A673 (cell line): Measurements from ENCODE around the gene EEFSEC. TPM values are rescaled to one million over a fixed set of nuclear protein-coding genes. Genes with fewer than 3 reads are reported as not detected.

Source experiments
- BruUV-seq: library from RNA; stranded (reverse); fragments of 400-500 nt; replicated peaks from 2 replicates; lab custom pipeline; 2021; lab: Mats Ljungman, UMichigan
- CTCF ChIA-PET: fragments of 300-600 bp; sonication (Branson Sonifier 250); formaldehyde crosslinking; loops from one replicate; lab custom pipeline; 2022; ENCODE audit warnings: antibody characterized with exemption; lab: Charles Lee
- POLR2A ChIA-PET: fragments of 300-600 bp; sonication (Branson Sonifier 250); formaldehyde crosslinking; loops from one replicate; lab custom pipeline; 2022; ENCODE audit warnings: antibody characterized with exemption; ENCODE audit not compliant: low non-redundant PET; lab: Charles Lee
- DNase-seq: peaks from one replicate; pipeline ENCODE4 v3.0.0-alpha.2; 2015; ENCODE audit warnings: low spot score
- H3K27ac ChIP-seq: fragments of 200-600 bp; sonication (generic); 2 replicates; pipeline ENCODE4 v1.5.1; 2016; ENCODE audit warnings: mixed run types, low read depth, mild to moderate bottlenecking, mixed read lengths, antibody characterized with exemption, low read length; ENCODE audit not compliant: poor library complexity, severe bottlenecking
- H3K27me3 ChIP-seq: fragments of 200-600 bp; sonication (generic); replicated peaks from 2 replicates; pipeline ENCODE4 v1.6.1; 2017; ENCODE audit warnings: mixed run types, low read depth, mild to moderate bottlenecking, mixed read lengths, antibody characterized with exemption, low read length; ENCODE audit not compliant: insufficient read depth, poor library complexity
- H3K36me3 ChIP-seq: fragments of 200-600 bp; sonication (generic); 2 replicates; pipeline ENCODE4 v1.6.1; 2016; ENCODE audit warnings: mixed run types, mild to moderate bottlenecking, mixed read lengths, antibody characterized with exemption, low read length; ENCODE audit not compliant: insufficient read depth, poor library complexity, severe bottlenecking
- H3K4me1 ChIP-seq: fragments of 200-600 bp; sonication (generic); 2 replicates; pipeline ENCODE4 v1.6.1; 2017; ENCODE audit warnings: mixed run types, mild to moderate bottlenecking, mixed read lengths, antibody characterized with exemption, low read length; ENCODE audit not compliant: insufficient read depth, poor library complexity, severe bottlenecking
- H3K4me3 ChIP-seq: fragments of 200-600 bp; sonication (generic); 2 replicates; pipeline ENCODE4 v1.5.1; 2016; ENCODE audit warnings: low read depth, mixed run types, mild to moderate bottlenecking, mixed read lengths, low read length; ENCODE audit not compliant: poor library complexity, severe bottlenecking
- H3K9me3 ChIP-seq: fragments of 200-600 bp; sonication (generic); 2 replicates; pipeline ENCODE4 v1.6.1; 2016; ENCODE audit warnings: mixed run types, low read depth, mild to moderate bottlenecking, mixed read lengths, antibody characterized with exemption, low read length; ENCODE audit not compliant: poor library complexity, severe bottlenecking
- EZH2 ChIP-seq: fragments of 200-600 bp; sonication (generic); IDR thresholded peaks from 2 replicates; pipeline ENCODE4 v1.6.1; 2017; ENCODE audit warnings: borderline replicate concordance, low read depth, mild to moderate bottlenecking, mixed read lengths, antibody characterized with exemption, low read length; ENCODE audit not compliant: poor library complexity, severe bottlenecking
- intact Hi-C: fragments of 100-400 bp; cut with micrococcal nuclease; formaldehyde crosslinking; loops from one replicate; pipeline ENCODE4 v1.10.0; 2022; ENCODE audit not compliant: unreplicated experiment
- total RNA-seq: library from RNA; stranded (reverse); gene quantifications from 2 replicates; pipeline ENCODE4 v1.2.3, GENCODE V29; 2021
- TF ChIP-seq, protein P1 (sequence below): fragments of 300-800, 200-600 bp; sonication (generic); conservative IDR thresholded peaks from 2 replicates; pipeline ENCODE4 v1.5.1; 2017; ENCODE audit warnings: low read depth, mild to moderate bottlenecking, antibody characterized with exemption, low read length, moderate library complexity, mixed read lengths

EEFSEC gene
- total RNA-seq, 1 experiment from 2014 or later = 19.7 TPM

DNA sequence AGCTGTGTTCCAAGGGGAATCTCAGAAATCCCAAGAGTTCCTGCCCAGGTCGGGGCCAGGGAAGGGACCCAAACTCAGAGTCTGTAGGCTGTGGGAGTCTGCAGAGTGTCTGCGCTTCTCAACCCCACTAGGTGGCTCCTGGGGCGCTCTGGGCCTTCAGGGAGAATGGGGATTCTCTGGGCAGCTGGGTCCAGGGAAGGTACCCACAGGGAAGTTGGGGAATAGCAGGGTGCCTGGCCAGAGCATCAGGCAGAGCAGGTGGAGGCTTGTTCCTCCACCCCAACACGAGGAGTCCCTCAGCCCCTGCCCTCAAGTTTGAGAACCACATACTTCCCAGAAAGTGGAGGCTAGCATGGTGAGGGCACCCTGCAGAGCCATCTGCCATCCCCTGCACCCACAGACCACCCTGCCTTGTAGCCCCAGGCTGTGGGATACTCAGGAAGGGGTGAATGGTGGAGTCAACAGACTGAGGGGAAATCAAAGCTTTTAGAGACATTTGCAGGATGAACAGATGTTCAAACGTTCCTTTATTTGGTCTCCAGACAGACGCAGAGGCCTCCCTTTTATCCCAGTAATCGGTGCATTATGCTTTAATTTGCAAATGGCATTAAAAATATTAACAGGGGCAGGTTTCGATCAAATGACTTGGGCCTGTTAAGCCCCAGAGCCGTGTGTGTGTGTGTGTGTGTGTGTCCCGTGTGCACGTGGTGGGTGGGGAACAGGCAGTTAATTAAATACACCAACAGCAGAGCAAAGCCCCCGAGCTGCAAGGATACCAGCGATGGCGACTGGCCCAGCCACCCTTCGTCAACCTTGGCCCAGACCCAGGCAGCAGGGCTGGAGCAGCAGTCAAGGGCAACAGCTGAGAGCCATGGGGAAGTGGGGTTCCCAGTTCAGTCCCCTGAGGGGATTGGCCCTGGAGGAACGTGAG is 255.7 kb downstream of the EEFSEC start:
- DNase-seq = no peak
- Histone ChIP-seq H3K27ac (no peak overlapping the region), H3K4me3 (no peak overlapping the region), H3K4me1 (no peaks in the 10 kb centered on the region), H3K27me3 (no peaks in the 10 kb centered on the region), H3K36me3 (no peaks in the 10 kb centered on the region), H3K9me3 (no peaks in the 10 kb centered on the region)
- POLR2A ChIA-PET = no interaction called here
- intact Hi-C loops = no loop called here
- BruUV-seq = no TSS peak
- CTCF ChIA-PET = no interaction called here
- no peak for TF ChIP-seq EZH2

- Histone ChIP-seq H3K9me3 (no peaks in the 10 kb centered on the region), H3K4me1 (no peaks in the 10 kb centered on the region), H3K36me3 (no peaks in the 10 kb centered on the region), H3K4me3 (no peak overlapping the region), H3K27ac (no peak overlapping the region), H3K27me3 (no peaks in the 10 kb centered on the region)
- no TSS peak for BruUV-seq
- ChIA-PET CTCF (no interaction called here), POLR2A (no interaction called here)
- no peak for DNase-seq
- intact Hi-C loops = no loop called here
- TF ChIP-seq EZH2 = no peak
- TF ChIP-seq, protein P1, sequence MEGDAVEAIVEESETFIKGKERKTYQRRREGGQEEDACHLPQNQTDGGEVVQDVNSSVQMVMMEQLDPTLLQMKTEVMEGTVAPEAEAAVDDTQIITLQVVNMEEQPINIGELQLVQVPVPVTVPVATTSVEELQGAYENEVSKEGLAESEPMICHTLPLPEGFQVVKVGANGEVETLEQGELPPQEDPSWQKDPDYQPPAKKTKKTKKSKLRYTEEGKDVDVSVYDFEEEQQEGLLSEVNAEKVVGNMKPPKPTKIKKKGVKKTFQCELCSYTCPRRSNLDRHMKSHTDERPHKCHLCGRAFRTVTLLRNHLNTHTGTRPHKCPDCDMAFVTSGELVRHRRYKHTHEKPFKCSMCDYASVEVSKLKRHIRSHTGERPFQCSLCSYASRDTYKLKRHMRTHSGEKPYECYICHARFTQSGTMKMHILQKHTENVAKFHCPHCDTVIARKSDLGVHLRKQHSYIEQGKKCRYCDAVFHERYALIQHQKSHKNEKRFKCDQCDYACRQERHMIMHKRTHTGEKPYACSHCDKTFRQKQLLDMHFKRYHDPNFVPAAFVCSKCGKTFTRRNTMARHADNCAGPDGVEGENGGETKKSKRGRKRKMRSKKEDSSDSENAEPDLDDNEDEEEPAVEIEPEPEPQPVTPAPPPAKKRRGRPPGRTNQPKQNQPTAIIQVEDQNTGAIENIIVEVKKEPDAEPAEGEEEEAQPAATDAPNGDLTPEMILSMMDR = no peak
Measured at GRCh38 chr3:128409624-128410581, 256.6 kb downstream of the EEFSEC start.

DNA sequence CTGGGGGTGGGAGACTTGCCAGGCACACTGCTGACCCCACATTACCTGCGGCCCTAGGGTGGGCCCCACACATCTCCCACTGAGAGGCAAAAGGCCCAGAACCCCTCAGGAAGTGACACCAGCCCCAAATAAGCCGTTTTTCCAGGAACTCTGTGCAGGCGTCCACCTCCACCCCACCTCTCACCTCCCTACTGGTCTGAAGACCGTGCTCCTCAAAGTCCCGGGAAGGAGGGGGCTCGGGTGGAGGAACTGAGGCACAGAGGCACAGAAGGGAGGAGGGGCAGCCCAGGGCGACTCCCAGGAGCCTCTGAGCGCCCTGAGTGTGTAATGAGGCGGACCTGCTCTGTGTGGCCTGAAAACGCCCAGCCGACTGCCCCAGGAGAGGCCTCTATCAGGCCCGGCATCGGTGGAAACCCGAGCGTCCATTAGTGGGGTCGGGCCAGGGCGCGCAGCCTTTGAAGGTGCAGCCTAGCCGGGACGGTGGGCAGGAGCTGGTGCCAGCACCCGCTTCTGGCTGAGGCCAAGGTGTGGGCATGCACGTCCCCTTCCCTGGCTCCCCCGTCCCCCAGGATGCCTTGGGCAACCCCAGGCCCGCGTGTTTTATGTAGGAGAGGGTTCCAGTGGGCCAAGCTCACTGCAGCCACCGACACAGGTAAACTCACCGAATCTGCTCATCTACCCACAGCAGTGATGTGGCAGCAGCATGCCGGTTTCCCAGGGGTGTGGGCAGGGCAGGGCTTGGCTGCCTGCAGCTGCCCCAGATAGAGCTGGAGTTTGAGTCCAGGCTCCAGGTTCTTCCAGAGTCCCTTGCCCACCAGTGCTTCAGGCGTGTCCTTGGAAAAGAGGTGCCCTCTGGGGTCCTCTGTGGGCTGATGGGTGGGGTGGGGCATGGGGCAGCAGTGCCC is 257.6 kb downstream of the EEFSEC start:
- DNase-seq = no peak
- ChIA-PET POLR2A (no interaction called here), CTCF (no interaction called here)
- no peak overlapping the region for H3K27ac ChIP-seq
- no peak for TF ChIP-seq EZH2
- TF ChIP-seq, protein P1 = no peak
- intact Hi-C loops = no loop called here
- H3K27me3 ChIP-seq = no peaks in the 10 kb centered on the region
- BruUV-seq = no TSS peak
- no peak overlapping the region for H3K4me3 ChIP-seq
- H3K4me1 ChIP-seq = no peaks in the 10 kb centered on the region
- no peaks in the 10 kb centered on the region for H3K9me3 ChIP-seq
- H3K36me3 ChIP-seq = no peaks in the 10 kb centered on the region
